PFSK-1 (cell line): ENCODE data around the gene CPVL.

Source experiments
- POLR2AphosphoS5 ChIP-seq: IDR thresholded peaks from 2 replicates; pipeline ENCODE4 v1.6.1; 2012; ENCODE audit warnings: low read depth, mild to moderate bottlenecking, control low read depth, low read length, moderate library complexity
- SIN3A ChIP-seq: IDR thresholded peaks from 2 replicates; pipeline ENCODE4 v1.6.1; 2012; ENCODE audit warnings: mild to moderate bottlenecking, low read length, moderate library complexity, borderline replicate concordance; ENCODE audit not compliant: insufficient read depth
- TF ChIP-seq, protein P1 (sequence below), 2 experiments: IDR thresholded peaks; 2 replicates each; pipeline versions ENCODE4 v1.6.1 to v1.8.0; 2011 to 2012; ENCODE audit warnings: low read depth in 2 of 2, low read length in 2 of 2, control low read depth in 1 of 2, inconsistent platforms in 1 of 2, mild to moderate bottlenecking in 1 of 2, moderate library complexity in 1 of 2; ENCODE audit not compliant: insufficient read depth in 1 of 2

DNA sequence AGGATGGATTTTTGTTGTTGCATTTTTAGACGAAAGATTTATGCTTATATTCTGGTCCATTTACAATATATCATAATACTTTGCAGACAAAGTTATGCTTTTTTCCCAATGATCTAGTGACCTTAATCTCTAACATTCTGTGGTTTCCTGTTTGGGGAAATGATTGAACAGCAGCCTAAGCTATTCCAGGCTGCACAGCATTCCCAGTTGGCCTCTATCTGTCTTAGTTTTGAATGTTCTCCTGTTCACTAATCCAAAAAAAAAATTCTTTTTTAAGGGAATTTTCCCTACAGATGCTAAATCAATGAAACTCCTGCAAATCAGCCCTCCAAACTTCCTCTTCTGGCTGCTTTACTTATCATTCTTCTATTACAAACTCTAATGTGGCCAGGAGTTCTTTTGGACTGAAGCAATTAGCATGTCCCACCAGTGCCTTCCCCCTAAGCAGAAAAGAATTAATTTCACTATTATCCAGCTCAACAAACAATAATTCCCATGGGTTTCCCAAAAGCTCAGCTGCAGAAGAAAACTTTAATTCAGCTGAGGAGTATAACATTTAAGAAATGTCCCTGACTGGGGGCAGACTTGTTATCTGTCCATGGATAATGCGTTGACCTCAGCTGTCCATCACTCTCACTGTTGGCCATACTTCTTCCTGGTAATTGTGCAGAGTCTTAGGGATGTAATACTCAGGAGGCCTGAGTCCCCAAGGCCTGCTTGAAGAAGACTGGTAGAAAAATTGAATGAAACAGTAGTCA is 106.3 kb downstream of the CPVL start:
- TF ChIP-seq, protein P1, sequence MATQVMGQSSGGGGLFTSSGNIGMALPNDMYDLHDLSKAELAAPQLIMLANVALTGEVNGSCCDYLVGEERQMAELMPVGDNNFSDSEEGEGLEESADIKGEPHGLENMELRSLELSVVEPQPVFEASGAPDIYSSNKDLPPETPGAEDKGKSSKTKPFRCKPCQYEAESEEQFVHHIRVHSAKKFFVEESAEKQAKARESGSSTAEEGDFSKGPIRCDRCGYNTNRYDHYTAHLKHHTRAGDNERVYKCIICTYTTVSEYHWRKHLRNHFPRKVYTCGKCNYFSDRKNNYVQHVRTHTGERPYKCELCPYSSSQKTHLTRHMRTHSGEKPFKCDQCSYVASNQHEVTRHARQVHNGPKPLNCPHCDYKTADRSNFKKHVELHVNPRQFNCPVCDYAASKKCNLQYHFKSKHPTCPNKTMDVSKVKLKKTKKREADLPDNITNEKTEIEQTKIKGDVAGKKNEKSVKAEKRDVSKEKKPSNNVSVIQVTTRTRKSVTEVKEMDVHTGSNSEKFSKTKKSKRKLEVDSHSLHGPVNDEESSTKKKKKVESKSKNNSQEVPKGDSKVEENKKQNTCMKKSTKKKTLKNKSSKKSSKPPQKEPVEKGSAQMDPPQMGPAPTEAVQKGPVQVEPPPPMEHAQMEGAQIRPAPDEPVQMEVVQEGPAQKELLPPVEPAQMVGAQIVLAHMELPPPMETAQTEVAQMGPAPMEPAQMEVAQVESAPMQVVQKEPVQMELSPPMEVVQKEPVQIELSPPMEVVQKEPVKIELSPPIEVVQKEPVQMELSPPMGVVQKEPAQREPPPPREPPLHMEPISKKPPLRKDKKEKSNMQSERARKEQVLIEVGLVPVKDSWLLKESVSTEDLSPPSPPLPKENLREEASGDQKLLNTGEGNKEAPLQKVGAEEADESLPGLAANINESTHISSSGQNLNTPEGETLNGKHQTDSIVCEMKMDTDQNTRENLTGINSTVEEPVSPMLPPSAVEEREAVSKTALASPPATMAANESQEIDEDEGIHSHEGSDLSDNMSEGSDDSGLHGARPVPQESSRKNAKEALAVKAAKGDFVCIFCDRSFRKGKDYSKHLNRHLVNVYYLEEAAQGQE (IDR thresholded peaks at IDR 0.05; ENCODE audit: insufficient read depth in 1 of 2, low read depth in 2 of 2, low read length in 2 of 2): no peak
- TF ChIP-seq POLR2AphosphoS5: no peak
- TF ChIP-seq SIN3A: no peak
